DND-41 (cell line): ENCODE results near the gene FGF8.

Experiments
- CTCF ChIP-seq: IDR thresholded peaks from 2 replicates; pipeline ENCODE4 v1.5.1; 2012; ENCODE audit warnings: borderline replicate concordance, low read length, moderate library complexity, mild to moderate bottlenecking; ENCODE audit not compliant: poor library complexity, severe bottlenecking; ENCODE audit errors: extremely low read depth
- EZH2 ChIP-seq: IDR thresholded peaks from 3 replicates; pipeline ENCODE4 v1.6.1; 2012; ENCODE audit warnings: borderline replicate concordance, low read depth, mild to moderate bottlenecking, moderate library complexity, low read length, inconsistent platforms; ENCODE audit not compliant: severe bottlenecking

DNA sequence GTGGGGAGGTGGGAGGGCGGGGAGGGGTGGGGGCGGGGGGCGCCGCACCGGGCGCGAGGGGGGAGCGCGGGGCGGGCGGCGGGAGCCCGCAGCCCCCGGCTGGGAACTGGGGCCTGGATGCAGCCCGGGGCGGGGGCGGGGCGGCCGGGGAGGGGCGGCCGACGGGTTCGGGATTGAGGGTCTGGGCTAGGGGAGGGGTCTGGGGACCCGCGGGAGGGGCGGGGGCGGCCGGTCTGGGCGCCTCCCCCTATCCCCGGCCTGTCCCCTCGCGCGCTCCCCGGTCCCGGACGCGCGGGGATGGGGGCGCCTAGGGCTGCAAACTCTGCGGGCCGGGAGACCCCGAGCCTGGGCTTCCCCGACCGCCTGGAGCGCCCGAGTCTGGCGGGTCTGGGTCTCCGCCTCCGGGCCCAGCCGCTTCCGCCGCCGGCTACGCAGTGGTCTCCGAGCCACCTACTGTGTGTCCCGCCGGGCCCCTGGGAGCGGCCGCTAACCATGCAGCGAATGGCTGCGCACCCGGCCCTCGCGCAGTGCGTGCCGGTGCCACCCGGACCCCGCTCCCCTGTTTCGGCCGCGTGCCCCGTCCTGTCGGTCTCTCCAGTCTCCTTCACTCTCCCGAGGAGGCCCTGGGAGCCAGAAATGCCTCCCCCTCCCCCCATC, 375 bp upstream of the FGF8 start:
- TF ChIP-seq CTCF (no peak), EZH2 (no peak)
